Adipocyte (in vitro differentiated cells): ENCODE results near the gene SULT1A3.

Experiments used
- DNase-seq: peaks from one replicate; pipeline ENCODE4 v3.0.0-alpha.2; 2015; ENCODE audit warnings: low read depth
- H3K27me3 ChIP-seq: replicated peaks from 2 replicates; pipeline ENCODE4 v1.7.0; 2013; ENCODE audit warnings: mild to moderate bottlenecking, low read length, moderate library complexity; ENCODE audit not compliant: control insufficient read depth, insufficient read depth
- H3K36me3 ChIP-seq: 2 replicates; pipeline ENCODE4 v1.7.0; 2013; ENCODE audit warnings: low read length, mild to moderate bottlenecking, moderate library complexity; ENCODE audit not compliant: control insufficient read depth, insufficient read depth, severe bottlenecking
- H3K4me1 ChIP-seq: 2 replicates; pipeline ENCODE4 v1.7.0; 2013; ENCODE audit warnings: mild to moderate bottlenecking, low read length, moderate library complexity; ENCODE audit not compliant: control insufficient read depth, insufficient read depth
- H3K4me3 ChIP-seq: 2 replicates; pipeline ENCODE4 v1.7.0; 2013; ENCODE audit warnings: mild to moderate bottlenecking, low read length, moderate library complexity
- H3K9ac ChIP-seq: 2 replicates; pipeline ENCODE4 v1.7.0; 2013; ENCODE audit warnings: mild to moderate bottlenecking, low read length, moderate library complexity
- H3K9me3 ChIP-seq: 2 replicates; pipeline ENCODE4 v1.7.0; 2013; ENCODE audit warnings: mild to moderate bottlenecking, low read length, moderate library complexity; ENCODE audit not compliant: control insufficient read depth

SULT1A3 gene

GRCh38 chr16:30179195-30179594, 19.9 kb upstream of the SULT1A3 start:
- no peak for DNase-seq
- Histone ChIP-seq H3K4me3 (no peak overlapping the region), H3K36me3 (no peaks in the 10 kb centered on the region), H3K4me1 (peaks cover 3% of the 10 kb centered on the region), H3K9me3 (no peaks in the 10 kb centered on the region), H3K9ac (no peak overlapping the region), H3K27me3 (no peaks in the 10 kb centered on the region)

- Histone ChIP-seq H3K27me3 (no peaks in the 10 kb centered on the region), H3K9me3 (no peaks in the 10 kb centered on the region), H3K36me3 (no peaks in the 10 kb centered on the region), H3K4me1 (peaks cover 3% of the 10 kb centered on the region), H3K9ac (no peak overlapping the region), H3K4me3 (no peak overlapping the region)
- no peak for DNase-seq
Measured at GRCh38 chr16:30179931-30180330, 19.1 kb upstream of the SULT1A3 start.

- no peak overlapping the region for H3K9ac ChIP-seq
- no peak for DNase-seq
- H3K36me3 ChIP-seq = no peaks in the 10 kb centered on the region
- no peak overlapping the region for H3K4me3 ChIP-seq
- no peaks in the 10 kb centered on the region for H3K27me3 ChIP-seq
- H3K9me3 ChIP-seq = no peaks in the 10 kb centered on the region
- peaks cover 3% of the 10 kb centered on the region for H3K4me1 ChIP-seq
Measured at GRCh38 chr16:30180741-30181140, 18.3 kb upstream of the SULT1A3 start.

GRCh38 chr16:30183233-30184095, 15.6 kb upstream of the SULT1A3 start, which contains the start of gene CORO1A:
Gene CORO1A, plus strand, starts transcription at chr16:30183602. Its CDS starts 1,608 bp downstream, at chr16:30185210.
- DNase-seq = peak; percentile 91
- peak within 1 kb of the TSS; percentile 68 for H3K9ac ChIP-seq
- peak within 1 kb of the TSS; percentile 79 for H3K4me3 ChIP-seq
- no peaks in the 10 kb centered on the region for H3K36me3 ChIP-seq
- H3K4me1 ChIP-seq = peaks cover 3% of the 10 kb centered on the region
- H3K27me3 ChIP-seq = no peaks in the 10 kb centered on the region
- no peaks in the 10 kb centered on the region for H3K9me3 ChIP-seq

GRCh38 chr16:30184096-30184890, 14.8 kb upstream of the SULT1A3 start:
- Histone ChIP-seq H3K27me3 (no peaks in the 10 kb centered on the region), H3K9ac (no peak overlapping the region), H3K9me3 (no peaks in the 10 kb centered on the region), H3K4me3 (no peak overlapping the region), H3K36me3 (no peaks in the 10 kb centered on the region), H3K4me1 (peaks cover 3% of the 10 kb centered on the region)
- DNase-seq = no peak

GRCh38 chr16:30184891-30185682, 14.0 kb upstream of the SULT1A3 start:
- Histone ChIP-seq H3K4me3 (no peak overlapping the region), H3K27me3 (no peaks in the 10 kb centered on the region), H3K36me3 (no peaks in the 10 kb centered on the region), H3K9ac (no peak overlapping the region), H3K4me1 (peaks cover 3% of the 10 kb centered on the region), H3K9me3 (no peaks in the 10 kb centered on the region)
- DNase-seq = no peak

GRCh38 chr16:30185683-30186421, 13.2 kb upstream of the SULT1A3 start:
- Histone ChIP-seq H3K4me1 (peaks cover 3% of the 10 kb centered on the region), H3K36me3 (no peaks in the 10 kb centered on the region), H3K27me3 (no peaks in the 10 kb centered on the region), H3K9ac (no peak overlapping the region), H3K9me3 (no peaks in the 10 kb centered on the region), H3K4me3 (no peak overlapping the region)
- DNase-seq = no peak

GRCh38 chr16:30186444-30186781, 12.6 kb upstream of the SULT1A3 start:
- H3K4me1 ChIP-seq = peaks cover 3% of the 10 kb centered on the region
- no peaks in the 10 kb centered on the region for H3K36me3 ChIP-seq
- no peak for DNase-seq
- no peaks in the 10 kb centered on the region for H3K27me3 ChIP-seq
- no peak overlapping the region for H3K4me3 ChIP-seq
- H3K9me3 ChIP-seq = no peaks in the 10 kb centered on the region
- no peak overlapping the region for H3K9ac ChIP-seq

GRCh38 chr16:30186782-30187555, 12.1 kb upstream of the SULT1A3 start:
- DNase-seq = peak; percentile 74
- H3K4me3 ChIP-seq = no peak overlapping the region
- H3K9me3 ChIP-seq = no peaks in the 10 kb centered on the region
- no peaks in the 10 kb centered on the region for H3K36me3 ChIP-seq
- peaks cover 3% of the 10 kb centered on the region for H3K4me1 ChIP-seq
- H3K9ac ChIP-seq = no peak overlapping the region
- H3K27me3 ChIP-seq = no peaks in the 10 kb centered on the region

GRCh38 chr16:30187556-30187865, 11.5 kb upstream of the SULT1A3 start:
- Histone ChIP-seq H3K4me3 (no peak overlapping the region), H3K36me3 (no peaks in the 10 kb centered on the region), H3K27me3 (no peaks in the 10 kb centered on the region), H3K9ac (no peak overlapping the region), H3K9me3 (no peaks in the 10 kb centered on the region), H3K4me1 (peaks cover 3% of the 10 kb centered on the region)
- no peak for DNase-seq
